Cardiac muscle cell (in vitro differentiated cells and primary cell): ENCODE data around the gene KIAA0753. TPM values are rescaled to one million over a fixed set of nuclear protein-coding genes. Genes with fewer than 3 reads are reported as not detected.

Source experiments
- DNase-seq, 2 donors: peaks; one replicate each; pipeline versions ENCODE4 v3.0.0 to v3.0.0-alpha.2; 2010 to 2017; ENCODE audit warnings: low read depth in 1 of 2, low spot score in 1 of 2
- H3K27ac ChIP-seq: fragments of 200-600 bp; sonication (generic); 2 replicates; pipeline ENCODE4 v1.5.1; 2016
- H3K27me3 ChIP-seq: fragments of 200-600 bp; sonication (generic); 2 replicates; pipeline ENCODE4 v1.6.0; 2016; ENCODE audit warnings: control low read depth
- H3K36me3 ChIP-seq: fragments of 200-600 bp; sonication (generic); 2 replicates; pipeline ENCODE4 v1.5.1; 2016; ENCODE audit warnings: control low read depth
- H3K4me1 ChIP-seq: fragments of 200-600 bp; sonication (generic); 2 replicates; pipeline ENCODE4 v1.8.1; 2017; ENCODE audit warnings: low read depth, mild to moderate bottlenecking, mixed run types
- H3K4me3 ChIP-seq: fragments of 200-600 bp; sonication (generic); 2 replicates; pipeline ENCODE4 v1.5.1; 2016; ENCODE audit warnings: mild to moderate bottlenecking
- H3K9me3 ChIP-seq: fragments of 200-600 bp; sonication (generic); 2 replicates; pipeline ENCODE4 v1.5.1; 2017; ENCODE audit warnings: low read depth, mild to moderate bottlenecking, control low read depth
- CTCF ChIP-seq: IDR thresholded peaks from 2 replicates; pipeline ENCODE4 v1.5.1; 2012; ENCODE audit warnings: low read depth, mild to moderate bottlenecking, low read length
- polyA plus RNA-seq: library from polyadenylated mRNA; unstranded; fragments of >200 nt; fragmentation: Nextera tagmentation; extraction: Ambion mirVana; gene quantifications from 2 replicates; pipeline ENCODE4 v1.2.1, GENCODE V29; 2016
- total RNA-seq: library from RNA; depleted of rRNA; stranded (reverse); fragments of >200 nt; gene quantifications from 2 replicates; pipeline ENCODE4 v1.2.3, GENCODE V29; 2016

The KIAA0753 gene
- total and polyA plus RNA-seq, 2 experiments from 2014 or later: 9.2 to 13.5 TPM

- peaks cover 31% of the 10 kb centered on the region for H3K27me3 ChIP-seq
- TF ChIP-seq CTCF: no peak
- no peaks in the 10 kb centered on the region for H3K4me1 ChIP-seq
- no peak overlapping the region for H3K4me3 ChIP-seq
- H3K9me3 ChIP-seq: no peaks in the 10 kb centered on the region
- no peak overlapping the region for H3K27ac ChIP-seq
- H3K36me3 ChIP-seq: no peaks in the 10 kb centered on the region
- DNase-seq: no peak
These were observed 80.0 kb downstream of the KIAA0753 start for GRCh38 chr17:6560496-6560895.

- DNase-seq: no peak
- H3K27me3 ChIP-seq: peaks cover 38% of the 10 kb centered on the region
- no peaks in the 10 kb centered on the region for H3K9me3 ChIP-seq
- H3K36me3 ChIP-seq: no peaks in the 10 kb centered on the region
- H3K4me3 ChIP-seq: no peak overlapping the region
- H3K27ac ChIP-seq: no peak overlapping the region
- H3K4me1 ChIP-seq: no peaks in the 10 kb centered on the region
- no peak for TF ChIP-seq CTCF
These were observed 80.7 kb downstream of the KIAA0753 start for GRCh38 chr17:6559753-6560215.

GRCh38 chr17:6558932-6559752, 81.4 kb downstream of the KIAA0753 start:
- Histone ChIP-seq H3K27me3 (peaks cover 45% of the 10 kb centered on the region), H3K4me3 (no peak overlapping the region), H3K27ac (no peak overlapping the region), H3K36me3 (no peaks in the 10 kb centered on the region), H3K9me3 (no peaks in the 10 kb centered on the region), H3K4me1 (no peaks in the 10 kb centered on the region)
- TF ChIP-seq CTCF: no peak
- peak in 1 of 2 donors; percentile 55 for DNase-seq

GRCh38 chr17:6558276-6558675, 82.2 kb downstream of the KIAA0753 start:
- Histone ChIP-seq H3K9me3 (no peaks in the 10 kb centered on the region), H3K4me3 (no peak overlapping the region), H3K36me3 (no peaks in the 10 kb centered on the region), H3K27ac (no peak overlapping the region), H3K4me1 (no peaks in the 10 kb centered on the region), H3K27me3 (peaks cover 51% of the 10 kb centered on the region)
- DNase-seq: no peak
- no peak for TF ChIP-seq CTCF

- no peak overlapping the region for H3K27ac ChIP-seq
- H3K4me1 ChIP-seq: peaks cover 3% of the 10 kb centered on the region
- H3K4me3 ChIP-seq: peak overlapping the region; percentile 39
- DNase-seq: no peak
- no peaks in the 10 kb centered on the region for H3K9me3 ChIP-seq
- no peaks in the 10 kb centered on the region for H3K36me3 ChIP-seq
- no peak for TF ChIP-seq CTCF
- H3K27me3 ChIP-seq: peaks cover 51% of the 10 kb centered on the region
These were observed 83.5 kb downstream of the KIAA0753 start for GRCh38 chr17:6557040-6557438.
